Fibroblast of lung (primary cell): ENCODE results near the gene MBNL1. TPM values are rescaled to one million over a fixed set of nuclear protein-coding genes. Genes with fewer than 3 reads are reported as not detected.

ENCODE experiments used
- DNase-seq, 2 donors: peaks; one replicate each; pipeline versions ENCODE4 v3.0.0 to v3.0.0-alpha.2; 2010; ENCODE audit warnings: low read depth in 2 of 2
- H2AFZ ChIP-seq: 2 replicates; pipeline ENCODE4 v1.5.1; 2012; ENCODE audit warnings: low read length, control low read depth, inconsistent platforms
- H3K27ac ChIP-seq: 2 replicates; pipeline ENCODE4 v1.5.1; 2011; ENCODE audit warnings: low read length, control low read depth; ENCODE audit not compliant: insufficient read depth
- H3K27me3 ChIP-seq: 2 replicates; pipeline ENCODE4 v1.5.1; 2011; ENCODE audit warnings: mild to moderate bottlenecking, low read length; ENCODE audit not compliant: control insufficient read depth, insufficient read depth
- H3K36me3 ChIP-seq: 2 replicates; pipeline ENCODE4 v1.5.1; 2011; ENCODE audit warnings: low read length; ENCODE audit not compliant: control insufficient read depth, insufficient read depth
- H3K4me1 ChIP-seq: 2 replicates; pipeline ENCODE4 v1.5.1; 2011; ENCODE audit warnings: low read length; ENCODE audit not compliant: control insufficient read depth, insufficient read depth; ENCODE audit errors: extremely low read depth
- H3K4me2 ChIP-seq: 2 replicates; pipeline ENCODE4 v1.5.1; 2011; ENCODE audit warnings: low read length, control low read depth; ENCODE audit not compliant: insufficient read depth; ENCODE audit errors: extremely low read depth
- H3K4me3 ChIP-seq, 4 experiments: fragments of 200-600 bp in 1 of 4; sonication (generic) in 1 of 4; replicated peaks in 1 of 4; 2 replicates each; pipeline ENCODE4 v1.5.1; 2011 to 2016; ENCODE audit warnings: low read length in 4 of 4, low read depth in 3 of 4, mild to moderate bottlenecking in 3 of 4, control low read depth in 2 of 4, inconsistent platforms in 1 of 4, mixed read lengths in 1 of 4; ENCODE audit not compliant: insufficient read depth in 1 of 4; ENCODE audit errors: control extremely low read depth in 1 of 4
- H3K79me2 ChIP-seq: 2 replicates; pipeline ENCODE4 v1.5.1; 2012; ENCODE audit warnings: mild to moderate bottlenecking, low read length, inconsistent platforms; ENCODE audit not compliant: control insufficient read depth, insufficient read depth
- H3K9ac ChIP-seq: 2 replicates; pipeline ENCODE4 v1.5.1; 2011; ENCODE audit warnings: mild to moderate bottlenecking, low read length, control low read depth; ENCODE audit not compliant: insufficient read depth
- H3K9me3 ChIP-seq: 2 replicates; pipeline ENCODE4 v1.5.1; 2012; ENCODE audit warnings: low read depth, low read length; ENCODE audit not compliant: control insufficient read depth, insufficient read depth
- H4K20me1 ChIP-seq: 2 replicates; pipeline ENCODE4 v1.5.1; 2011; ENCODE audit warnings: low read length; ENCODE audit not compliant: control insufficient read depth, insufficient read depth; ENCODE audit errors: extremely low read depth
- CTCF ChIP-seq, 2 donors: IDR thresholded peaks in 1 of 2; conservative IDR thresholded peaks in 1 of 2; 1 replicate in 1 of 2; 2 replicates in 1 of 2; pipeline ENCODE4 v1.5.1; 2011 to 2012; ENCODE audit warnings: low read length in 2 of 2, control low read depth in 1 of 2, inconsistent platforms in 1 of 2, low read depth in 1 of 2, mild to moderate bottlenecking in 1 of 2
- EZH2 ChIP-seq: IDR thresholded peaks from 2 replicates; pipeline ENCODE4 v1.5.1; 2012; ENCODE audit warnings: low read length, control low read depth, mild to moderate bottlenecking; ENCODE audit errors: missing control alignments
- polyA plus RNA-seq, 2 donors: library from polyadenylated mRNA; depleted of rRNA in 1 of 2; stranded (reverse) in 1 of 2; unstranded in 1 of 2; fragments of >200 nt; gene quantifications; 2 replicates each; pipeline ENCODE4 v1.2.1, GENCODE V29; 2011 to 2012; ENCODE audit warnings: missing spikeins in 1 of 2
- total RNA-seq: library from RNA; depleted of rRNA; stranded (reverse); fragments of >200 nt; gene quantifications from 2 replicates; pipeline ENCODE4 v1.2.1, GENCODE V29; 2014

MBNL1 gene
- total and polyA plus RNA-seq, 2 donors (not counting 1 experiment from before 2014, with no cell fraction given), result 150 to 213 TPM

- no peak overlapping the region for H3K4me2 ChIP-seq
- no peak overlapping the region for H2AFZ ChIP-seq
- no peaks in the 10 kb centered on the region for H3K9me3 ChIP-seq
- DNase-seq, result no peak
- no peaks in the 10 kb centered on the region for H3K27me3 ChIP-seq
- H3K9ac ChIP-seq, result no peak overlapping the region
- no peaks in the 10 kb centered on the region for H4K20me1 ChIP-seq
- H3K4me3 ChIP-seq, result no peak overlapping the region
- H3K36me3 ChIP-seq, result no peaks in the 10 kb centered on the region
- TF ChIP-seq CTCF (conservative IDR thresholded peaks at IDR 0.05 in 1 of 2, IDR thresholded peaks at IDR 0.05 in 1 of 2; ENCODE audit: low read depth in 1 of 2, low read length in 2 of 2), result no peak
- TF ChIP-seq EZH2, result no peak
- peaks cover 91% of the 10 kb centered on the region for H3K79me2 ChIP-seq
- H3K27ac ChIP-seq, result no peak overlapping the region
- H3K4me1 ChIP-seq, result peaks cover 3% of the 10 kb centered on the region
Measured at GRCh38 chr3:152373379-152373778, 104.7 kb downstream of the MBNL1 start.

- DNase-seq, result no peak
- H3K27ac ChIP-seq, result no peak overlapping the region
- H4K20me1 ChIP-seq, result no peaks in the 10 kb centered on the region
- H3K27me3 ChIP-seq, result no peaks in the 10 kb centered on the region
- H3K4me1 ChIP-seq, result peaks cover 3% of the 10 kb centered on the region
- H3K79me2 ChIP-seq, result peaks cover 90% of the 10 kb centered on the region
- H3K4me3 ChIP-seq, result no peak overlapping the region
- no peaks in the 10 kb centered on the region for H3K9me3 ChIP-seq
- no peak overlapping the region for H3K4me2 ChIP-seq
- no peak overlapping the region for H2AFZ ChIP-seq
- no peaks in the 10 kb centered on the region for H3K36me3 ChIP-seq
- no peak overlapping the region for H3K9ac ChIP-seq
- TF ChIP-seq EZH2, result no peak
- TF ChIP-seq CTCF (conservative IDR thresholded peaks at IDR 0.05 in 1 of 2, IDR thresholded peaks at IDR 0.05 in 1 of 2; ENCODE audit: low read depth in 1 of 2, low read length in 2 of 2), result no peak
Measured at GRCh38 chr3:152374262-152374990, 105.7 kb downstream of the MBNL1 start.

DNA sequence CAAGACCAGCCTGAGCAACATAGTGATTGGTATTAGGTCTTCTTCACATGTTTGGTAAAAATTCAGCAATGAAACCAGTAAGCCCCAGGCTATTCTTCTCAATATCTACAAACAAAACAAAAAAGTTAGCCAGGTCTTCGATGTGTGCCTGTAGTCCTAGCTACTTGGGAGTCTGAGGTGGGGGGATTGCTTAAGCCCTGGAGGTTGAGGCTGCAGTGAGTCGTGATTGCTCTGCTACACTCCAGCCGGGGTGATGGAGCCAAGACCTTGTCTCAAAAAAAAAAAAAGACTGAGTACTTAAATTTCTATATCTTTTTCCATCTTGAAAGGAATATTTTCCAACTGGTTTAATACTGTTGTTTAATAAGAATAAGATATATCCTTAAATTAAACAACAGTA, 106.8 kb downstream of the MBNL1 start:
- Histone ChIP-seq H2AFZ (no peak overlapping the region), H3K27ac (peak overlapping the region; percentile 4), H3K4me1 (peaks cover 3% of the 10 kb centered on the region), H4K20me1 (no peaks in the 10 kb centered on the region), H3K27me3 (no peaks in the 10 kb centered on the region), H3K4me2 (no peak overlapping the region), H3K9ac (no peak overlapping the region), H3K4me3 (no peak overlapping the region), H3K36me3 (no peaks in the 10 kb centered on the region), H3K79me2 (peaks cover 91% of the 10 kb centered on the region), H3K9me3 (no peaks in the 10 kb centered on the region)
- peak; percentile 37 to 38 for DNase-seq
- TF ChIP-seq CTCF (conservative IDR thresholded peaks at IDR 0.05 in 1 of 2, IDR thresholded peaks at IDR 0.05 in 1 of 2; ENCODE audit: low read depth in 1 of 2, low read length in 2 of 2) (no peak), EZH2 (no peak)
